AG04449 (cell line): ENCODE measurements around the gene C12orf75.

Experiments
- CTCF ChIA-PET: fragments of 350-600 bp; formaldehyde crosslinking; extraction: SDS; loops from one replicate; lab custom pipeline; 2021; ENCODE audit warnings: antibody characterized with exemption; lab: Yijun Ruan, JAX
- POLR2A ChIA-PET: fragments of 400-600, 350-600 bp; formaldehyde crosslinking; extraction: SDS; loops from one replicate; lab custom pipeline; 2020; ENCODE audit warnings: antibody characterized with exemption, inconsistent platforms; lab: Yijun Ruan, JAX
- DNase-seq: peaks from one replicate; pipeline ENCODE4 v3.0.0-alpha.2; 2010; ENCODE audit warnings: low read depth, low spot score
- H3K4me3 ChIP-seq: 2 replicates; pipeline ENCODE4 v1.5.1; 2011; ENCODE audit warnings: low read depth, mild to moderate bottlenecking, control low read depth, low read length
- TF ChIP-seq, protein P1 (sequence below): IDR thresholded peaks from one replicate; pipeline ENCODE4 v1.5.1; 2011; ENCODE audit warnings: mild to moderate bottlenecking, moderate library complexity, low read length, control low read depth, inconsistent platforms; ENCODE audit not compliant: insufficient read depth; ENCODE audit errors: missing control alignments

The C12orf75 gene

DNA sequence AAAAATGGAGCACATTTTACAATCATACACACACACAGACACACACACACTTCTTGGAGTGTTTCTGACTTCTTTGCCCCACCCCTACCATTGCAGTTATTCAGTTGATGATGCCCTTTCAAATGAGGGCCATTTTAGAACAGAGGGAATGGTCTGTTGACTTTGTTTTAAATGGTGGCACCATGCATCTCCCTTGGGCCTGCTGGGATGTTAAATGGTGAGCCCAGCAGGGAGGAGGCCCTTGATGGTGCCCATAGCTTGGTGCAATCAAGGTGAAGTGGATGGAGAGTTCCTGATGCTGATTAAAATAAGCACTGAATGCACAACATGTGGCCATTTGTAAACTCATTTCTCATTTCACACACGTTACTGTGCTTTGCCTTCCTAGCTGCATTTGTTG is 13.3 kb downstream of the C12orf75 start:
- ChIA-PET POLR2A (no interaction called here), CTCF (interaction anchor here (1.5 to 2.0 kb wide), 2 partner anchors 12 to 14 kb away, joined by 3 to 6 read pairs; no protein-coding TSS in a partner anchor)
- DNase-seq, result no peak
- TF ChIP-seq, protein P1, sequence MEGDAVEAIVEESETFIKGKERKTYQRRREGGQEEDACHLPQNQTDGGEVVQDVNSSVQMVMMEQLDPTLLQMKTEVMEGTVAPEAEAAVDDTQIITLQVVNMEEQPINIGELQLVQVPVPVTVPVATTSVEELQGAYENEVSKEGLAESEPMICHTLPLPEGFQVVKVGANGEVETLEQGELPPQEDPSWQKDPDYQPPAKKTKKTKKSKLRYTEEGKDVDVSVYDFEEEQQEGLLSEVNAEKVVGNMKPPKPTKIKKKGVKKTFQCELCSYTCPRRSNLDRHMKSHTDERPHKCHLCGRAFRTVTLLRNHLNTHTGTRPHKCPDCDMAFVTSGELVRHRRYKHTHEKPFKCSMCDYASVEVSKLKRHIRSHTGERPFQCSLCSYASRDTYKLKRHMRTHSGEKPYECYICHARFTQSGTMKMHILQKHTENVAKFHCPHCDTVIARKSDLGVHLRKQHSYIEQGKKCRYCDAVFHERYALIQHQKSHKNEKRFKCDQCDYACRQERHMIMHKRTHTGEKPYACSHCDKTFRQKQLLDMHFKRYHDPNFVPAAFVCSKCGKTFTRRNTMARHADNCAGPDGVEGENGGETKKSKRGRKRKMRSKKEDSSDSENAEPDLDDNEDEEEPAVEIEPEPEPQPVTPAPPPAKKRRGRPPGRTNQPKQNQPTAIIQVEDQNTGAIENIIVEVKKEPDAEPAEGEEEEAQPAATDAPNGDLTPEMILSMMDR, result no peak
- H3K4me3 ChIP-seq, result no peak overlapping the region

GRCh38 chr12:105347499-105347898 is 17.0 kb downstream of the C12orf75 start:
- H3K4me3 ChIP-seq, result no peak overlapping the region
- CTCF ChIA-PET, result interaction anchor here (0.6 to 2.4 kb wide), 3 partner anchors 15 to 376 kb away, joined by 3 to 6 read pairs (median 3); no protein-coding TSS in a partner anchor
- DNase-seq, result no peak
- POLR2A ChIA-PET, result interaction anchor here (0.7 kb wide), 1 partner anchor 11 kb away, joined by 3 read pairs; no protein-coding TSS in a partner anchor
- TF ChIP-seq, protein P1, result no peak

- H3K4me3 ChIP-seq, result no peak overlapping the region
- ChIA-PET CTCF (interaction anchor here (1.0 to 2.4 kb wide), 4 partner anchors 8 to 113 kb away, joined by 3 to 6 read pairs (median 4); no protein-coding TSS in a partner anchor), POLR2A (interaction anchor here (0.6 kb wide), 1 partner anchor 1283 kb away, joined by 3 read pairs; no protein-coding TSS in a partner anchor)
- TF ChIP-seq, protein P1, result no peak
- DNase-seq, result no peak
Measured at GRCh38 chr12:105348142-105348541, 17.7 kb downstream of the C12orf75 start.

- no peak overlapping the region for H3K4me3 ChIP-seq
- CTCF ChIA-PET, result interaction anchor here (1.0 to 2.4 kb wide), 5 partner anchors 9 to 114 kb away, joined by 3 to 6 read pairs (median 4); no protein-coding TSS in a partner anchor
- TF ChIP-seq, protein P1, result no peak
- no peak for DNase-seq
- POLR2A ChIA-PET, result no interaction called here
Measured at GRCh38 chr12:105348561-105348960, 18.1 kb downstream of the C12orf75 start.

DNA sequence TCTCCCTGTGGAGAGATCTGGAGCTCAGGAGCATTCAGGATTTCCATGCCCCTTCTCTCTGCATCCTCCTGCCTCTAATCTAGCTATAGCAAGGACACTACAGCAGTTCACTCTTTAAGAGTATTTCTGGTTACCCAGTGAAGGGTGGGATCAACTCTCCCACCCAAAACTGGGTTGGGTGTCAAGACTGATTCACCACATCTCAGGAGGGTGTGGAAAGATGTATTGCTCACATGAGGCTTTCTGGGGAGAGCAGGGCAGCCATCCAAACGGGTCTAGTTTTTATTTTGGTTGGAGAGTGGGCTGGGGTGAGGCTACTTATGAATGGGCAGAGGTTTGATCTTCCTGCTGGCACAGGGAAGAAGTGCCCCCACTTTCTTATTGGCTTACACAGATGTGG is 18.6 kb downstream of the C12orf75 start:
- CTCF ChIA-PET, result interaction anchor here (1.0 to 1.3 kb wide), 4 partner anchors 9 to 114 kb away, joined by 3 to 5 read pairs (median 4); no protein-coding TSS in a partner anchor
- DNase-seq, result no peak
- TF ChIP-seq, protein P1, result no peak
- POLR2A ChIA-PET, result no interaction called here
- no peak overlapping the region for H3K4me3 ChIP-seq

DNA sequence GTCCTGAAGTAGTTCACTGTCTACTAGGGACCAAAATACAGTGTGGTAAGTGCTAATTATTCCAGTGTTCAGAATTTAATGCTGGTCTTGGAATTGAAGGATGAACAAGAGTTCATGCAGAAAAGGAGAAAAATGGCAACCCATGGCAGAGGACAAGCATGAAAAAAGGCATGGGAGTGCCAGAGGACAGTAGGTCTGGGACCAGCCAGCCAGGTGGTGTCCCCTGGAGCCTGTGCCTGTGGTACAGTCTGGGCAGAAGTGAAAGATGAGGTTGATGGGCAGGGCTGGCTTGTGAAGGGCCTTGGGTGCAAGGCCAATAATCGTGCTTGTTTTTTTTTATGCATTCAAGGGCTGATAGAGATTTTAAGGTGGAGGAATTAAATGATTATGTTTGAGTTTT is 21.0 kb downstream of the C12orf75 start:
- H3K4me3 ChIP-seq, result no peak overlapping the region
- TF ChIP-seq, protein P1, result no peak

More for the DNA sequence above, 21.0 kb downstream of the C12orf75 start:
- CTCF ChIA-PET, result interaction anchor here (1.2 kb wide), 1 partner anchor 9 kb away, joined by 4 read pairs; no protein-coding TSS in a partner anchor
- no peak for DNase-seq
- POLR2A ChIA-PET, result no interaction called here
